SK-N-SH (cell line): ENCODE results near the gene DPH6.

Experiments
- CHD2 ChIP-seq: fragments of 150-350 bp; IDR thresholded peaks from 2 replicates; pipeline ENCODE4 v1.6.1; 2018; ENCODE audit warnings: low read length; ENCODE audit not compliant: partially characterized antibody
- EP300 ChIP-seq, 2 experiments: IDR thresholded peaks; 2 replicates each; pipeline versions ENCODE4 v1.4.0 to v1.6.1; 2012; ENCODE audit warnings: borderline replicate concordance in 1 of 2, low read depth in 1 of 2, low read length in 1 of 2
- GABPA ChIP-seq: IDR thresholded peaks from 2 replicates; pipeline ENCODE4 v1.4.0; 2012; ENCODE audit warnings: low read depth, mild to moderate bottlenecking
- IRF3 ChIP-seq: fragments of 150-350 bp; IDR thresholded peaks from 2 replicates; pipeline ENCODE4 v1.6.1; 2016; ENCODE audit warnings: mild to moderate bottlenecking, low read depth, low read length
- NRF1 ChIP-seq: IDR thresholded peaks from 2 replicates; pipeline ENCODE4 v1.6.1; 2012; ENCODE audit warnings: low read depth, mild to moderate bottlenecking, low read length
- RCOR1 ChIP-seq: fragments of 150-350 bp; IDR thresholded peaks from 2 replicates; pipeline ENCODE4 v1.6.1; 2017; ENCODE audit warnings: antibody characterized with exemption, low read length
- TCF12 ChIP-seq: IDR thresholded peaks from 2 replicates; pipeline ENCODE4 v1.4.0; 2012
- TF ChIP-seq, protein P1 (sequence below): fragments of 200-600 bp; sonication (generic); IDR thresholded peaks from 2 replicates; pipeline ENCODE4 v1.6.1; 2017; ENCODE audit warnings: antibody characterized with exemption, mild to moderate bottlenecking, moderate library complexity

DNA sequence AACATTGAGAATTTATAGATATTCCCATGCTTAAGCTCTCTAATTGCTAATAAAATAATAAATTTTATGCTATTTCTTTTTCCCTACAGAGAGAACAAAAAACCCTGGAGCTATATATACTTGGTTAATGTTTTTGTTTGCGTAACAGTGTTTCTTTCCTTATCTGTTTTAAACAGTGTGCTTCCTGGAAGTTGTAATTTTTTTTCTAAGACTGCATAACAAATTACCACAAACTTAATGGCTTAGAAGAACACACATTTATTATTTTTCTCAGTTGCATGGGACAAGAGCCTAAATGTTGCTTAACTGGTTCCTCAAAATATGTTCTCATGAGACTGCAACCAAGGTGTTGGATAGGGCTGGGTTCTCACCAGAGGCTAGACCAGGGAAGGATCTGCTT is 49.7 kb upstream of the DPH6 start:
- no peak for TF ChIP-seq GABPA
- TF ChIP-seq CHD2 = no peak
- no peak for TF ChIP-seq RCOR1
- TF ChIP-seq, protein P1, sequence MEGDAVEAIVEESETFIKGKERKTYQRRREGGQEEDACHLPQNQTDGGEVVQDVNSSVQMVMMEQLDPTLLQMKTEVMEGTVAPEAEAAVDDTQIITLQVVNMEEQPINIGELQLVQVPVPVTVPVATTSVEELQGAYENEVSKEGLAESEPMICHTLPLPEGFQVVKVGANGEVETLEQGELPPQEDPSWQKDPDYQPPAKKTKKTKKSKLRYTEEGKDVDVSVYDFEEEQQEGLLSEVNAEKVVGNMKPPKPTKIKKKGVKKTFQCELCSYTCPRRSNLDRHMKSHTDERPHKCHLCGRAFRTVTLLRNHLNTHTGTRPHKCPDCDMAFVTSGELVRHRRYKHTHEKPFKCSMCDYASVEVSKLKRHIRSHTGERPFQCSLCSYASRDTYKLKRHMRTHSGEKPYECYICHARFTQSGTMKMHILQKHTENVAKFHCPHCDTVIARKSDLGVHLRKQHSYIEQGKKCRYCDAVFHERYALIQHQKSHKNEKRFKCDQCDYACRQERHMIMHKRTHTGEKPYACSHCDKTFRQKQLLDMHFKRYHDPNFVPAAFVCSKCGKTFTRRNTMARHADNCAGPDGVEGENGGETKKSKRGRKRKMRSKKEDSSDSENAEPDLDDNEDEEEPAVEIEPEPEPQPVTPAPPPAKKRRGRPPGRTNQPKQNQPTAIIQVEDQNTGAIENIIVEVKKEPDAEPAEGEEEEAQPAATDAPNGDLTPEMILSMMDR = no peak
- TF ChIP-seq NRF1 = no peak
- TF ChIP-seq IRF3 = no peak
- no peak for TF ChIP-seq TCF12
- TF ChIP-seq EP300 (IDR thresholded peaks at IDR 0.05; ENCODE audit: borderline replicate concordance in 1 of 2, low read depth in 1 of 2, low read length in 1 of 2) = no peak
